K562 (cell line): ENCODE measurements around the gene RREB1. TPM values are rescaled to one million over a fixed set of nuclear protein-coding genes. Genes with fewer than 3 reads are reported as not detected.

Experiments
- CBFA2T2 ChIP-seq: fragments of 450-650 bp; conservative IDR thresholded peaks from 2 replicates; pipeline ENCODE4 v1.6.1; 2017; ENCODE audit warnings: mild to moderate bottlenecking
- CCNT2 ChIP-seq: IDR thresholded peaks from 2 replicates; pipeline ENCODE4 v1.6.1; 2011; ENCODE audit warnings: borderline replicate concordance, low read depth, mild to moderate bottlenecking, moderate library complexity, mixed read lengths, low read length; ENCODE audit not compliant: insufficient read length; ENCODE audit errors: extremely low read depth
- HDGF ChIP-seq: fragments of 450-650 bp; IDR thresholded peaks from 2 replicates; pipeline ENCODE4 v1.6.1; 2016
- JUN ChIP-seq, 2 experiments: sonication (generic) in 1 of 2; formaldehyde crosslinking in 1 of 2; IDR thresholded peaks; 2 replicates each; pipeline versions ENCODE4 v1.6.1 to v1.8.0; 2012 to 2022; ENCODE audit warnings: borderline replicate concordance in 2 of 2, mild to moderate bottlenecking in 2 of 2, improper control_type of control experiment in 1 of 2, low read depth in 1 of 2, low read length in 1 of 2, missing genetic modification reagents in 1 of 2
- KDM4B ChIP-seq, 2 experiments: fragments of 450-650 bp in 1 of 2; sonication (generic) in 1 of 2; IDR thresholded peaks; 2 replicates each; pipeline ENCODE4 v1.6.1; 2016 to 2017; ENCODE audit warnings: borderline replicate concordance in 2 of 2, antibody characterized with exemption in 1 of 2, low read depth in 1 of 2, mild to moderate bottlenecking in 1 of 2
- NR2C1 ChIP-seq, 2 experiments: fragments of 450-650 bp; IDR thresholded peaks; 2 replicates each; pipeline ENCODE4 v1.6.1; 2017; ENCODE audit warnings: mild to moderate bottlenecking in 2 of 2, antibody characterized with exemption in 1 of 2, inconsistent platforms in 1 of 2, missing compliant biosample characterization in 1 of 2, missing genetic modification characterization in 1 of 2
- PCBP1 ChIP-seq: fragments of 200-400 bp; formaldehyde crosslinking; IDR thresholded peaks from 2 replicates; pipeline ENCODE4 v1.6.1; 2018; ENCODE audit warnings: mild to moderate bottlenecking, low read depth, low read length; ENCODE audit not compliant: poor library complexity, severe bottlenecking
- PHB ChIP-seq: fragments of 250-450 bp; sonication (Bioruptor Pico); IDR thresholded peaks from 2 replicates; pipeline ENCODE4 v1.5.0; 2021
- SRSF3 ChIP-seq: fragments of 200-400 bp; formaldehyde crosslinking; IDR thresholded peaks from 2 replicates; pipeline ENCODE4 v1.6.1; 2016; ENCODE audit warnings: mild to moderate bottlenecking, low read length, moderate library complexity; ENCODE audit not compliant: insufficient read depth
- YY1 ChIP-seq, 3 experiments: IDR thresholded peaks; 2 replicates each; pipeline ENCODE4 v1.6.1; 2011; ENCODE audit warnings: low read length in 2 of 3, mild to moderate bottlenecking in 2 of 3, moderate library complexity in 2 of 3, borderline replicate concordance in 1 of 3, control low read depth in 1 of 3, low read depth in 1 of 3; ENCODE audit not compliant: insufficient read depth in 3 of 3, insufficient replicate concordance in 2 of 3, control insufficient read depth in 1 of 3, insufficient read length in 1 of 3; ENCODE audit errors: extremely low read depth in 1 of 3
- polyA plus RNA-seq, 8 experiments: library from polyadenylated mRNA; depleted of rRNA in 4 of 8; stranded (reverse) in 5 of 8; unstranded in 3 of 8; fragments of >200 nt; fragmentation: Nextera tagmentation in 2 of 8; fragmentation: Illumina TruSeq in 1 of 8; extraction: Ambion mirVana in 2 of 8; extraction: Trizol in 1 of 8; gene quantifications; 2 replicates each; pipeline versions ENCODE4 v1.2.1 to v1.2.3, GENCODE V29; 2011 to 2014; ENCODE audit warnings: inconsistent platforms in 1 of 8, missing spikeins in 1 of 8
- total RNA-seq, 7 experiments: library from RNA; depleted of rRNA in 6 of 7; stranded (reverse); fragments of >200 nt in 6 of 7; fragmentation: Illumina TruSeq in 2 of 7; extraction: Trizol in 2 of 7; gene quantifications; 2 replicates each; pipeline versions ENCODE4 v1.2.1 to v1.2.3, GENCODE V29; 2011 to 2021; ENCODE audit warnings: low replicate concordance in 1 of 7
- TF ChIP-seq, protein P1 (sequence below), 3 experiments: fragments of 200-800 bp in 1 of 3; sonication (Bioruptor generic) in 1 of 3; sonication (generic) in 1 of 3; formaldehyde crosslinking in 1 of 3; IDR thresholded peaks; 2 replicates each; pipeline versions ENCODE4 v1.6.1 to v1.8.0; 2016 to 2022; ENCODE audit warnings: mild to moderate bottlenecking in 2 of 3, missing compliant biosample characterization in 2 of 3, missing genetic modification characterization in 2 of 3, missing genetic modification reagents in 1 of 3
- TF ChIP-seq, protein P2 (sequence below), 2 experiments: fragments of 200-800 bp in 1 of 2; sonication (Bioruptor generic) in 1 of 2; sonication (generic) in 1 of 2; formaldehyde crosslinking in 1 of 2; IDR thresholded peaks in 1 of 2; conservative IDR thresholded peaks in 1 of 2; 2 replicates each; pipeline versions ENCODE4 v1.5.0 to v1.6.1; 2016 to 2020; ENCODE audit warnings: missing compliant biosample characterization in 1 of 2, missing genetic modification characterization in 1 of 2, missing genetic modification reagents in 1 of 2
- TF ChIP-seq, protein P3 (sequence below): IDR thresholded peaks from 2 replicates; pipeline ENCODE4 v1.6.1; 2014; ENCODE audit warnings: antibody characterized with exemption
- TF ChIP-seq, protein P4 (sequence below), 2 experiments: IDR thresholded peaks in 1 of 2; conservative IDR thresholded peaks in 1 of 2; 2 replicates each; pipeline ENCODE4 v1.6.1; 2016; ENCODE audit warnings: low read depth in 2 of 2, mild to moderate bottlenecking in 1 of 2, missing compliant biosample characterization in 1 of 2, missing genetic modification characterization in 1 of 2, moderate library complexity in 1 of 2

RREB1 gene
- total and polyA plus RNA-seq, 9 of the 15 experiments (the other 6 are each of a cell fraction or from before 2014, with no cell fraction given) = 3.3 to 64.2 (median 19.3) TPM

DNA sequence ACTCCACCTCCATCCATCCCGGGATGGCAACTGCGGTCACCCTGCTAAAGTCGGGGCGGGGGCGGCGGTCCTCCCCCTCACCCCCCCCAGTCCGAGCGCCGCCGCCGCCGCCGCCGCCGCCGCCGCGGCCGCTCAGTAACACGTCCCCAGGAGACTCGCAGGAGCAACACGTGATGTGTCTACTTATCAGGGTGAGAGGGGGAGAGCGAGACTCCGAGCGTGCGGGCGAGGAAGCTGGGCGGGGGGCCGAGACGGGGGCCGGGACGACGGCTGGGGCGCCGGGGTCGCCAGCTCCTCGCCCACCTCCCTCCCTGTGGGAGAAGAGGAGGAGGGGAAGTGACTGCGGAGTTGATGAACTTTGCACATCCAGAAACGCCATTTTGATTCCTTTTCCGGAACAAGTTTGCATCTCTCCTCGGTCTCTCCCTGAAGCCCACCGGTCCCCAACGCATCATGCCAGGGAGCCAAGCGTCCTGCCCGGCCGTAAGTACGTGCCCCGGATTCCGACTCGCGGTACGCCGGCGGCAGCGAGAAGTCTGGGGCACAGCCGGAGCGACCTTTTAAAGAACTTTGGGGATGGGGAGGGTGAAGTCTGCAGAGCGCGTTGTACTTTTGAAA, at the start of gene RREB1 (continued):
- TF ChIP-seq, protein P1, sequence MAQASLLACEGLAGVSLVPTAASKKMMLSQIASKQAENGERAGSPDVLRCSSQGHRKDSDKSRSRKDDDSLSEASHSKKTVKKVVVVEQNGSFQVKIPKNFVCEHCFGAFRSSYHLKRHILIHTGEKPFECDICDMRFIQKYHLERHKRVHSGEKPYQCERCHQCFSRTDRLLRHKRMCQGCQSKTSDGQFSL (CRISPR knock-in tag; IDR thresholded peaks at IDR 0.05) = peak; percentile 90; the same call in 1 of the 2 replicates
- TF ChIP-seq, protein P1 (tag; IDR thresholded peaks at IDR 0.05) = peak in 1 of 2 experiments; percentile 97; a peak in 2 of 4 replicates
- TF ChIP-seq, protein P2, sequence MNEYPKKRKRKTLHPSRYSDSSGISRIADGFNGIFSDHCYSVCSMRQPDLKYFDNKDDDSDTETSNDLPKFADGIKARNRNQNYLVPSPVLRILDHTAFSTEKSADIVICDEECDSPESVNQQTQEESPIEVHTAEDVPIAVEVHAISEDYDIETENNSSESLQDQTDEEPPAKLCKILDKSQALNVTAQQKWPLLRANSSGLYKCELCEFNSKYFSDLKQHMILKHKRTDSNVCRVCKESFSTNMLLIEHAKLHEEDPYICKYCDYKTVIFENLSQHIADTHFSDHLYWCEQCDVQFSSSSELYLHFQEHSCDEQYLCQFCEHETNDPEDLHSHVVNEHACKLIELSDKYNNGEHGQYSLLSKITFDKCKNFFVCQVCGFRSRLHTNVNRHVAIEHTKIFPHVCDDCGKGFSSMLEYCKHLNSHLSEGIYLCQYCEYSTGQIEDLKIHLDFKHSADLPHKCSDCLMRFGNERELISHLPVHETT (CRISPR knock-in tag; conservative IDR thresholded peaks at IDR 0.05 in 1 of 2, IDR thresholded peaks at IDR 0.05 in 1 of 2) = peak in 1 of 2 experiments; percentile 48; a peak in 1 of 4 replicates
- TF ChIP-seq JUN (IDR thresholded peaks at IDR 0.05; ENCODE audit: borderline replicate concordance, low read depth, low read length) (0 out of 2 replicates have a peak, but pooled peaks have one; percentile 16), JUN (CRISPR knock-in tag; IDR thresholded peaks at IDR 0.05; ENCODE audit: borderline replicate concordance) (no peak), PHB (CRISPR knock-in tag) (0 out of 2 replicates have a peak, but pooled peaks have one; percentile 40), NR2C1 (IDR thresholded peaks at IDR 0.05) (no peak), NR2C1 (tag; IDR thresholded peaks at IDR 0.05) (peak; percentile 30; the same call in 1 of the 2 replicates), YY1 (IDR thresholded peaks at IDR 0.05; ENCODE audit: borderline replicate concordance in 1 of 3, control insufficient read depth in 1 of 3, extremely low read depth in 1 of 3, insufficient read depth in 3 of 3, insufficient read length in 1 of 3, insufficient replicate concordance in 2 of 3, low read depth in 1 of 3, low read length in 2 of 3) (peak; percentile 64 to 90 (median 64)), KDM4B (IDR thresholded peaks at IDR 0.05; ENCODE audit: borderline replicate concordance in 2 of 2, low read depth in 1 of 2) (0 out of 4 replicates have a peak, but pooled peaks of 1 of the 2 experiments have one; percentile 62), PCBP1 (peak; percentile 33), HDGF (no peak), CBFA2T2 (peak; percentile 41), CCNT2 (peak; percentile 84), SRSF3 (no peak)
- TF ChIP-seq, protein P3, sequence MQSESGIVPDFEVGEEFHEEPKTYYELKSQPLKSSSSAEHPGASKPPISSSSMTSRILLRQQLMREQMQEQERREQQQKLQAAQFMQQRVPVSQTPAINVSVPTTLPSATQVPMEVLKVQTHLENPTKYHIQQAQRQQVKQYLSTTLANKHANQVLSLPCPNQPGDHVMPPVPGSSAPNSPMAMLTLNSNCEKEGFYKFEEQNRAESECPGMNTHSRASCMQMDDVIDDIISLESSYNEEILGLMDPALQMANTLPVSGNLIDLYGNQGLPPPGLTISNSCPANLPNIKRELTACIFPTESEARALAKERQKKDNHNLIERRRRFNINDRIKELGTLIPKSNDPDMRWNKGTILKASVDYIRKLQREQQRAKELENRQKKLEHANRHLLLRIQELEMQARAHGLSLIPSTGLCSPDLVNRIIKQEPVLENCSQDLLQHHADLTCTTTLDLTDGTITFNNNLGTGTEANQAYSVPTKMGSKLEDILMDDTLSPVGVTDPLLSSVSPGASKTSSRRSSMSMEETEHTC = peak; percentile 69; the same call in 1 of the 2 replicates
- TF ChIP-seq, protein P4, sequence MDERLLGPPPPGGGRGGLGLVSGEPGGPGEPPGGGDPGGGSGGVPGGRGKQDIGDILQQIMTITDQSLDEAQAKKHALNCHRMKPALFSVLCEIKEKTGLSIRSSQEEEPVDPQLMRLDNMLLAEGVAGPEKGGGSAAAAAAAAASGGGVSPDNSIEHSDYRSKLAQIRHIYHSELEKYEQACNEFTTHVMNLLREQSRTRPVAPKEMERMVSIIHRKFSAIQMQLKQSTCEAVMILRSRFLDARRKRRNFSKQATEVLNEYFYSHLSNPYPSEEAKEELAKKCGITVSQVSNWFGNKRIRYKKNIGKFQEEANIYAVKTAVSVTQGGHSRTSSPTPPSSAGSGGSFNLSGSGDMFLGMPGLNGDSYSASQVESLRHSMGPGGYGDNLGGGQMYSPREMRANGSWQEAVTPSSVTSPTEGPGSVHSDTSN (CRISPR knock-in tag; IDR thresholded peaks at IDR 0.05; ENCODE audit: low read depth) = no peak
- TF ChIP-seq, protein P4 (tag; conservative IDR thresholded peaks at IDR 0.05; ENCODE audit: low read depth) = no peak
